OCI-LY3 (cell line): ENCODE results near the gene ARL6IP6.

ENCODE experiments used
- EZH2phosphoT487 ChIP-seq: fragments of 200-600 bp; shearing (Covaris generic); IDR thresholded peaks from 2 replicates; pipeline ENCODE4 v1.6.1; 2018; ENCODE audit warnings: antibody characterized with exemption, mixed run types, low read depth
- TF ChIP-seq, protein P1 (sequence below): fragments of 200-600, 300-600 bp; sonication (generic); IDR thresholded peaks from 2 replicates; pipeline ENCODE4 v1.5.1; 2014; ENCODE audit warnings: antibody characterized with exemption, low read length, low read depth

DNA sequence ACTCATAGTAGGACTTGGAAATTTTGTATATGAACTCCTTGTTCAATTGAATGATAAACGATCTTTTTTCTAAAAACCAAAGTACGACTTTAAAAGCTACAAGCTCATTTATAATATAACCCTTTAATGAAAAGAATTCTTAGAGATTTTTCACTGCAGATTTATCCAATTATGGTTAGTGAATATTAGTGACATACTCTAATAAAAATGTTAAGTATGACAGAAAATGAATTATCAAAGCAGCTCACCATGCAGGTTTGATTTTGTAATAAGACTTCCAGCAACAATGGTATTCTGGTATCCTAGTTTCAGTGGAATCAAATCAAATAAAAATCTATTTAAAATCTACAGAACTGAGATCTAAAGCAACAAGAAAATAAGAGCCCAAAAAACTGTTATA, 39.6 kb upstream of the ARL6IP6 start:
- TF ChIP-seq EZH2phosphoT487: no peak
- TF ChIP-seq, protein P1, sequence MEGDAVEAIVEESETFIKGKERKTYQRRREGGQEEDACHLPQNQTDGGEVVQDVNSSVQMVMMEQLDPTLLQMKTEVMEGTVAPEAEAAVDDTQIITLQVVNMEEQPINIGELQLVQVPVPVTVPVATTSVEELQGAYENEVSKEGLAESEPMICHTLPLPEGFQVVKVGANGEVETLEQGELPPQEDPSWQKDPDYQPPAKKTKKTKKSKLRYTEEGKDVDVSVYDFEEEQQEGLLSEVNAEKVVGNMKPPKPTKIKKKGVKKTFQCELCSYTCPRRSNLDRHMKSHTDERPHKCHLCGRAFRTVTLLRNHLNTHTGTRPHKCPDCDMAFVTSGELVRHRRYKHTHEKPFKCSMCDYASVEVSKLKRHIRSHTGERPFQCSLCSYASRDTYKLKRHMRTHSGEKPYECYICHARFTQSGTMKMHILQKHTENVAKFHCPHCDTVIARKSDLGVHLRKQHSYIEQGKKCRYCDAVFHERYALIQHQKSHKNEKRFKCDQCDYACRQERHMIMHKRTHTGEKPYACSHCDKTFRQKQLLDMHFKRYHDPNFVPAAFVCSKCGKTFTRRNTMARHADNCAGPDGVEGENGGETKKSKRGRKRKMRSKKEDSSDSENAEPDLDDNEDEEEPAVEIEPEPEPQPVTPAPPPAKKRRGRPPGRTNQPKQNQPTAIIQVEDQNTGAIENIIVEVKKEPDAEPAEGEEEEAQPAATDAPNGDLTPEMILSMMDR: no peak
